Measurements from ENCODE around the gene IFNA7. TPM values are rescaled to one million over a fixed set of nuclear protein-coding genes. Genes with fewer than 3 reads are reported as not detected.

Gene IFNA7
- total RNA-seq, 1 donor from 2014 or later, result not detected

DNA sequence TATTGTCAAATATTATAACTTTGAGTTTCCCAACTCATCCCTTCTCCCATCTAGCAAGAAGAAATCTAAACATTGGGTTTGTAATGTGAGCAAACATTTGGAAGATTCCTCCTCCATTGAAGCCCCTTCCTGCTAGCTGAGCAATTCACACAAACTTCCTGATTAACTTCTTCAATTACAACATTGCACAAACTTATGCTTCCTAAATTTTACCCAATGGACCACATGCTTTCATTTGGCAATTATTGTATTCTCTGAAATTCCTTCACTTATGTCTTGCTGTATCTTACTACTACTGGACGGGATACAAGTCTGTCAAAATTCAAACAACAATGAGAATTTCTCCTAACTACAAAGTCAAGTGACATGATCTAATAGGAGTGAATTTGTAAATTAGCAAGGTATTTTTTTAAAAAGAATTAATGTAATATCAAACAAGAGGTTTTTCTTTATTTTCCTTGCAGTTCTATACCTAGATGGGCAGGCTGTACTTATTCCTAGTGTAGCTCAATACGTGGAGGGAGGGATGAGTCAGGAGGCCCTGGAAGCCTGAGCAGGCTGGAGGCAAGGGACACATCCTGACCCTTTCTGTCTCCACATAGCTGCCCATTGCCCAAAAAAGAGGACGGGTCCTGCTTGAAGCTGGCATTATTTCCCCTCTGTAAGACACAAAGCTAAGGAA is 48.5 kb downstream of the IFNA7 start:
- no peak overlapping the region for H3K4me3 Mint-ChIP-seq (ENCODE audit: low read depth)
- peaks cover 1% of the 10 kb centered on the region for H3K9me3 Mint-ChIP-seq (ENCODE audit: low read depth)
- no peak overlapping the region for H3K27ac Mint-ChIP-seq
- no peaks in the 10 kb centered on the region for H3K36me3 Mint-ChIP-seq (ENCODE audit: insufficient read depth)
- H3K27me3 Mint-ChIP-seq, result no peaks in the 10 kb centered on the region
- H3K4me1 Mint-ChIP-seq (ENCODE audit: low read depth), result peaks cover 1% of the 10 kb centered on the region
- DNase-seq (ENCODE audit: low spot score, unreplicated experiment), result no peak
- TF ChIP-seq, protein P1, sequence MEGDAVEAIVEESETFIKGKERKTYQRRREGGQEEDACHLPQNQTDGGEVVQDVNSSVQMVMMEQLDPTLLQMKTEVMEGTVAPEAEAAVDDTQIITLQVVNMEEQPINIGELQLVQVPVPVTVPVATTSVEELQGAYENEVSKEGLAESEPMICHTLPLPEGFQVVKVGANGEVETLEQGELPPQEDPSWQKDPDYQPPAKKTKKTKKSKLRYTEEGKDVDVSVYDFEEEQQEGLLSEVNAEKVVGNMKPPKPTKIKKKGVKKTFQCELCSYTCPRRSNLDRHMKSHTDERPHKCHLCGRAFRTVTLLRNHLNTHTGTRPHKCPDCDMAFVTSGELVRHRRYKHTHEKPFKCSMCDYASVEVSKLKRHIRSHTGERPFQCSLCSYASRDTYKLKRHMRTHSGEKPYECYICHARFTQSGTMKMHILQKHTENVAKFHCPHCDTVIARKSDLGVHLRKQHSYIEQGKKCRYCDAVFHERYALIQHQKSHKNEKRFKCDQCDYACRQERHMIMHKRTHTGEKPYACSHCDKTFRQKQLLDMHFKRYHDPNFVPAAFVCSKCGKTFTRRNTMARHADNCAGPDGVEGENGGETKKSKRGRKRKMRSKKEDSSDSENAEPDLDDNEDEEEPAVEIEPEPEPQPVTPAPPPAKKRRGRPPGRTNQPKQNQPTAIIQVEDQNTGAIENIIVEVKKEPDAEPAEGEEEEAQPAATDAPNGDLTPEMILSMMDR (IDR thresholded peaks at IDR 0.05; ENCODE audit: unreplicated experiment), result no peak

Other genes with a start within 250 kb of the IFNA7 start
- gene HACD4, start 170.6 kb downstream of the IFNA7 start, total RNA-seq, result 0.72 and 0.80 TPM in 2 replicates
- not detected in 2 replicates for gene IFNB1, start 124.3 kb downstream of the IFNA7 start, total RNA-seq
- not detected in 2 replicates for gene IFNW1, start 60.4 kb downstream of the IFNA7 start, total RNA-seq
- not detected in 2 replicates for gene IFNA21, start 35.5 kb downstream of the IFNA7 start, total RNA-seq
- not detected in 2 replicates for gene IFNA4, start 14.6 kb downstream of the IFNA7 start, total RNA-seq
- gene IFNA10, start 4.9 kb upstream of the IFNA7 start, total RNA-seq, result not detected in 2 replicates
- not detected in 2 replicates for gene IFNA16, start 15.1 kb upstream of the IFNA7 start, total RNA-seq
- not detected in 2 replicates for gene IFNA17, start 26.0 kb upstream of the IFNA7 start, total RNA-seq
- not detected in 2 replicates for gene IFNA14, start 37.8 kb upstream of the IFNA7 start, total RNA-seq
- not detected in 2 replicates for gene IFNA5, start 103.1 kb upstream of the IFNA7 start, total RNA-seq
- 35.5 and 35.9 TPM in 2 replicates for gene KLHL9, start 133.2 kb upstream of the IFNA7 start, total RNA-seq
- gene IFNA6, start 148.7 kb upstream of the IFNA7 start, total RNA-seq, result not detected in 2 replicates
- not detected in 2 replicates for gene IFNA13, start 165.9 kb upstream of the IFNA7 start, total RNA-seq
- not detected in 2 replicates for gene IFNA2, start 183.2 kb upstream of the IFNA7 start, total RNA-seq
- not detected in 2 replicates for gene IFNA8, start 206.9 kb upstream of the IFNA7 start, total RNA-seq
- not detected in 2 replicates for gene IFNA1, start 238.2 kb upstream of the IFNA7 start, total RNA-seq